SHP77 treated with DMSO at 0.1 percent for 48 hours (cell line): Measurements from ENCODE around the gene BSG.
"Not testable (repeated sequence)": the region's sequence is repeated elsewhere in the genome, so short reads cannot be mapped to it uniquely, and the experiment has no call there.

ENCODE experiments used
- DNase-seq: peaks from one replicate; lab custom pipeline; 2025; lab: John Stamatoyannopoulos, UW

Gene BSG

DNA sequence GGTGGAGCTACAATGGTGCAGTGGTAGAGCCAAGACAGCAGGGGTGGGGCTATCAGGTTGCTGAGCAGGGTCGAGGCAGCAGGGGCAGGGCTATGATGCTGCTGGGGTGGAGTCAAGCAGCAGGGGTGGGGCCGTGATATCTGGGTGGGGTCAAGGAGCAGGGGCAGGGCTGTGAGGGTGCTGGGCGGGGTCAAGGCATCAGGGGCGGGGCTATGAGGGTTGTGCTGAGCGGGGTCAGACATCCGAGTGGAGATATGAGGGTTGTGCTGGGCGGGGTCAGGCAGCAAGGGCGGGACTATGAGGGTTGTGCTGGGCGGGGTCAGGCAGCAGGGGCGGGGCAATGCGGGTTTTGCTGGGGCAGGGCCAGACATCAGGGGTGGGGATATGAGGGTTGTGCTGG, 32.0 kb downstream of the BSG start:
- DNase-seq = no peak

DNA sequence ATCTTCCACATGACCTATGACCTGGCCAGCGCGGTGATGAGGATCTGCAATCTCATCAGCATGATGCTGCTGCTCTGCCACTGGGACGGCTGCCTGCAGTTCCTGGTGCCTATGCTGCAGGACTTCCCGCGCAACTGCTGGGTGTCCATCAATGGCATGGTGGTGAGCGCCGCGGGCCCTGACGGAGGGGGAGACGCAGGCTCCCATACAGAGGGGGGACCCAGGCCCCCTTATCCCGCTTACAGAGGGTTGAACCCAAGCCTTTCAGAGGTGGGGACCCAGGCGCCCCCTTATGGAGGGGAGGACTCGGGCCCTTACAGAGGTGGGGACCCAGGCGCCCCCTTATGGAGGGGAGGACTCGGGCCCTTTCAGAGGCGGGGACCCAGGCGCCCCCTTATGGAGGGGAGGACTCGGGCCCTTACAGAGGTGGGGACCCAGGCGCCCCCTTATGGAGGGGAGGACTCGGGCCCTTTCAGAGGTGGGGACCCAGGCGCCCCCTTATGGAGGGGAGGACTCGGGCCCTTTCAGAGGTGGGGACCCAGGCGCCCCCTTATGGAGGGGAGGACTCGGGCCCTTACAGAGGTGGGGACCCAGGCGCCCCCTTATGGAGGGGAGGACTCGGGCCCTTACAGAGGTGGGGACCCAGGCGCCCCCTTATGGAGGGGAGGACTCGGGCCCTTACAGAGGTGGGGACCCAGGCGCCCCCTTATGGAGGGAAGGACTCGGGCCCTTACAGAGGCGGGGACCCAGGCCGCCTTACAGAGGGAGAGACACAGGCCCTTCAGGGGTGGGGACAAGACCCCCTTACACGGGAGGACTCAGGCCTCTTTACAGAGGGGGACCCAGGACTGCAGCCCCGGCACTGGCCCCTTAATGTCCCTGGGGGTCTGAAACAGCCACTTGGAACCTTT, 32.9 kb downstream of the BSG start:
- not testable (repeated sequence) for DNase-seq

DNA sequence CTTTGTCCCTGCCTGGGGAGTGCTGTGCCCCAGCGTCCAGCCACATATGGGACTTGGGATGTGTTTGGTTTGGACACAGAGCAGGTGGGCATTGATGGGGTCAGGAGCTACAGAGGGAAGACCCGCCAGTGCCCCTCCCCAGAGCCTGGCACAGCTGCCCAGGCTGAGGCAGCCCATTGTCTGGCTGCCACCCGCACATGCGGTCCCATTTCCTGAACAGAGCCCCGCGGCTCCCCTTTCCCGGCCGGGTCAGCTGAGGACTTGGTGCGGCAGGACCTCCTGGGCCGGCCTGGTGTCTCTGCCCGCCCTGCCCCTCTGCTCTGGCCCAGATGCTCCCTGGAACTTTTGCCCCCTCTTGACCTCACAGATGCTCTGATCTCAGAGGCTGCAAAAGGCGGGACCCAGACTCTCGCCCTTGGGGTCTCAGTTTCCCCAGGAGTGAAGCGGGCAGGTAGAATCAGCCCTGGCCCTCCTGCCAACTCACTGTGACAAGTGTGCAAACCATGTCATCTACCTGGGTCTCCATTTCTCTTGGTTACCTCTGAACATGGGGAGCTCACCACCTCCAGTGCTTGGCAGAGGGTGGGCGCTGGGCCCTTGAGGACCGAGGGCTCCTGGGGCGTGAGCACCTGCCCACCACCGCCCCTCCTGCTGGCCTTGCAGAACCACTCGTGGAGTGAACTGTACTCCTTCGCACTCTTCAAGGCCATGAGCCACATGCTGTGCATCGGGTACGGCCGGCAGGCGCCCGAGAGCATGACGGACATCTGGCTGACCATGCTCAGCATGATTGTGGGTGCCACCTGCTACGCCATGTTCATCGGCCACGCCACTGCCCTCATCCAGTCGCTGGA, 35.1 kb downstream of the BSG start:
- no peak for DNase-seq

DNA sequence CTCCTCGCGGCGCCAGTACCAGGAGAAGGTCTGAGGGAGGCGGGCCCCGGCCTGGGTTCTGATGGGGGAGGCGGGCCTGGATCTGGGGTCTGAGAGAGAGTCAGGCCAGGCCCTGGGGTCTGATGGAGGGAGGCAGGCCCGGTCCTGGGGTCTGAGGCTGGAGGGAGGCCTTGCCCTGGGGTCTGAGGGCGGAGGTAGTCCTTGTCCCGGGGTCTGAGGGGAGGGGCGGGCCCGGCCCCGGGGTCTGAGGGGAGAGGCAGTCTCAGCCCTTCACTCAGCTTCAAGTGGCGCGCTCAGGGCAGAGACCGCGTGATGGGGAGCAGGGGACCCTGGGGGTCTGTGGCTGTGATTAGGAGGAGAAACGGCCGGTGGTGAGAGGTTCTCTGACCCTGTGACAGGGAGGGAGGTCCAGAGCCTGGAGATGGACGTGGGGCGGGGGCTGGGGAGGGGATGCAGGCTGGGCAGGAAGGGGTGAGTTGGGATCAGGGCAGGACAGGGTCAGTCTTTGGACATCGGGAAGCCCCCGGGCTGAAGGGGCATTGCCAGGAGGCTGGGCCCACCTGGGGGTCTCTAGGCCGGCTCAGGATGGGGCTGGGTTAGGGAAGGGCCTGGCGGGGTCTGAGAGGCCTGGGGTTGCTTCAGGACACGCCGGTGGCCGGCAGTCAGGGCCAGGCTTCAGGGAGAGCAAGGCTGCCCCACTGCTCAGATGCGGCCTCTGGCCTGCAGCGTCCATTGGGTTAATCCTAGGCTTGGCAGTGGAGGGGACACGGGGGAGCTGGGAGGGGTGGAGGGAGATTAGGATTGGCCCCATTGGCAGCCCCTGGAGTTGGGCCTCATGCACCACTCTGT, 36.0 kb downstream of the BSG start:
- no peak for DNase-seq

DNA sequence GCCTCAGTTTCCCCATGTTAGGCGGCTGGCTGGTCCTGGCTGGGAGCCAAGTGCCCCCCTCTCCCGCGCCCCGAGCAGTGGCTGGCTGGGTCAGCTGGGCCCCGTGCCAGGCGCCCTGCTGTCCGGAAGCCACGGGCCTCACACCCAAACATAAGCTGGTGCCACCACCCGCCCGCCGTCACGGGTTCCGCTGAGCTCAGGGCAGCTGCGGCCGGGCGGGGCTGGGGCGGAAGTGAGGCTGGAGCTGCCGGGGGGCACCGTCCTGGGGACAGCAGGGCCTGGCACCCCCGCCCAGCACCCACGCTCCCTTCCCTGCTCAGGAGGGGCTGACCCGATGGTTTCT, 36.6 kb downstream of the BSG start:
- no peak for DNase-seq

DNA sequence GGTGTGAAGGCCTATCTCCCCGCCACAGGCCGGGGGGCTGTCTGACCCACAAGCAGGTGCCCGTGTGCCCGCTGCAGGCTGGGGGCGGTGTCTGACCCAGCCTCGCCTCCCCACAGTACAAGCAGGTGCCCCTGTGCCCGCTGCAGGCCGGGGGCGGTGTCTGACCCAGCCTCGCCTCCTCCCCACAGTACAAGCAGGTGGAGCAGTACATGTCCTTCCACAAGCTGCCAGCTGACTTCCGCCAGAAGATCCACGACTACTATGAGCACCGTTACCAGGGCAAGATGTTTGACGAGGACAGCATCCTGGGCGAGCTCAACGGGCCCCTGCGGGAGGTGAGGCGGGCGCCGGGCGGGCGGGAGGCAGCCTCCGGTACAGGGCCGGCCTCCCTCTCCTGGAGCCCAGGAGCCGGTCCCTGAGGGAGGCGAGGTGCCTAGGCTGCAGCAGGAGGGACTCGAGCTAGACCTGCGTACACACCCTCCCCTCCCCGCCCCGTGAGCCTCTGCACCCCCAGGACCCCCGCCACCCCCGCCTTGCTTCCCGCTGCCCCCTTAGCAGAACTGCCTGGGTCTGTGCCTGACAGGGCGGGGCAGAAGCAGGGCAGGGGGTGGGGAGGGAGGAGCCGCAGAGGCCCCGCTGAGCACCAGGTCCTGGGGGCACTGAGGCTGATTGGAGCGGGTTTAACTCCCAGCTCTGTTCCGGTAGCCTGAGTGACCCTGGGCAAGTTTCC, 37.8 kb downstream of the BSG start:
- peak; percentile 69 for DNase-seq

DNA sequence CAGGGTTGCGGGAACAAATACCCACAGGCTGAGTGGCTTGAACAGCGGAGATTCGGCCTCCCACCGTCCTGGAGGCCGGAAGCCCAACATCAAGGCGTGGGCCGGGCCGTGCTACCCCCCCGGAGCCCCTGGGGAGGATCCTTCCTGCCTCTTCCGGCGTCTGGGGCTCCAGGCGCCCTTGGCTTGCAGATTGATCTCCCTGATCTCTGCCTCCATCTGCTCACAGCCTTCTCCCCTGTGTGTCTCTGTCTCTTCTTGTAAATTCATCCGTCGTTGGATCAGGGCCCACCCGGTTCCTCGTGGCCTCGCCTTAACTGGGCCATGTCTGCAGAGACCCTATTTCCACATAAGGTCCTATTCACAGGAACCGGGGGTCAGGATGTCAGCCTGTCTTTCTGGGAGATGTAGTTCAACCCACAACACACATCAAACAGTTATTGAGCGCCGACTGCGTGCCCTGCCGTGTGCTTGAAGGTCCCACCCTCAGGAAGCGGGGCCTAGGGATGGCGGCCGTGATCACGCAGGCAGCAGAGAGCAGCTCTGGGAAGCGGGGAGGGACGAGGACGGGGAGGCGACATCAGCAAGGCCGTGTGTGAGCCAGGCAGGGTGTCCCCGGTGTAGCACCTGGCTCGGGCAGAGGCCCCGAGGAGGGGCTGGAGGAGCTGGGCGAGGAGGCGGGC, 38.5 kb downstream of the BSG start:
- DNase-seq = no peak

DNA sequence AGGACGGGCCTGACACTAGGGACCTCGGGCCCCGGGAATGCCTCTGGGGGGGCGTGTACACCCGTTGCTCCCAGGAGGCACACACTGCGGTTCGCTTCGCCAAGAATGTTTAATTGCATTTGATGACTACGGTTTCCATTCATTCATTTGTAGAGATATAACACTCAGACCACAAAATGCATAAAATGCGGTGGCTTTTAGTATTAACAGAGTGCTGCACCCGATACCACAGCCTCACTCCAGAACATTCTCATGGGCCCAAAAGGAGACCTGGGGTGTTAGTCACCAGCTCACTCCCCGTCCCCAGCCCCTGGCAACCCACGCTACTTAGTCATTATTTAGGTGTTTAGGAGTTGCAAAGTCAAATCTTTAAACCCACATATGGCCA, 39.1 kb downstream of the BSG start:
- no peak for DNase-seq

DNA sequence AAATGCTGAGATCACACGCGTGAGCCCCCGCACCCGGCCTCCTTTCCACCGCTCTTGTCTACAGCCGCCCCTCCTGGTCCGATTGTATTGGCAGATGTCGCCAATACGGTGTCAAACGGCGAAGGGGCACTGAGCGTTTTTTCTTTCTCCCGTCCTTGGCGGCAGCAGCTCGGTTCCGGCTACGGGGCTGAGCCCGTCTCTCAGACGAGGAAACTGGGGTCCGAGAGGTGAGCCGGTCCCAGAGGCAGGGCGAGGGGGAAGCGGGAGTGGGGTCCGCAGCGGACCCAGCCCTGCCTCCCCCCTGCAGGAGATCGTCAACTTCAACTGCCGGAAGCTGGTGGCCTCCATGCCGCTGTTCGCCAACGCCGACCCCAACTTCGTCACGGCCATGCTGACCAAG, 40.5 kb downstream of the BSG start:
- no peak for DNase-seq

DNA sequence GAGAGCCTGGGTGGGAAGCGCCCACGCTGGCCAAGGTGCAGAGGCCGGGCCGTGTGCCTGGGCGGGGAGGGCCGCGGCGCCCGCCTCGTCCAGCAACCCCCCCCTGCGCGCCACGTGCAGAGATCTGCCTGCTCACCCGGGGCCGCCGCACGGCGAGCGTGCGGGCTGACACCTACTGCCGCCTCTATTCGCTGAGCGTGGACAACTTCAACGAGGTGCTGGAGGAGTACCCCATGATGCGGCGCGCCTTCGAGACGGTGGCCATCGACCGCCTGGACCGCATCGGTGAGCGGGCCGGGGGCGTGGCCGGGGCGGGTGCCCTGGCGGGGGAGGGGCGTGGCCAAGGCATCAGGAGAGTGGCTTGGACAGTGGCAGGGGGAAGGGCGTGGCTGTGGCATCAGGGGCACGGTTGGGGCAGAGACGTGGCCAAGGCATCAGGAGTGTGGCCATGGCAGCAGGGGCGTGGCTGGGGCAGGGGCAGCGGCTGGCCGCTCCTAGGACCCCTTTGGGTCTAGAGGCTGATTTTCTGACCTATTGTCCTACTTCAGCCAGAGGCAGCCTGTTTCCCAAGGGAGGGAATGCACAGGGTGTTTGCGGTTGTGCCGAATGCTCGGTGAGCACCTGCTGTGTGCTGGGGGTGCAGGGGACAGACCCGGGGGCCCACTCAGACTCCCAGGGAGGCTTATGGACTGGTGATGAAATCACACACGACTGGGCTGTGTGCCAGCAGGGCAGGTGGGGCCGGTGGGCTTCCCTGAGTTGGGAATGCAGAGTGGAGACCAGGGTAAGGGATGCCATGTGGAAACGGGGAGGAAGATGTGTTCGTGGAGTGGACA, 41.6 kb downstream of the BSG start:
- no peak for DNase-seq

DNA sequence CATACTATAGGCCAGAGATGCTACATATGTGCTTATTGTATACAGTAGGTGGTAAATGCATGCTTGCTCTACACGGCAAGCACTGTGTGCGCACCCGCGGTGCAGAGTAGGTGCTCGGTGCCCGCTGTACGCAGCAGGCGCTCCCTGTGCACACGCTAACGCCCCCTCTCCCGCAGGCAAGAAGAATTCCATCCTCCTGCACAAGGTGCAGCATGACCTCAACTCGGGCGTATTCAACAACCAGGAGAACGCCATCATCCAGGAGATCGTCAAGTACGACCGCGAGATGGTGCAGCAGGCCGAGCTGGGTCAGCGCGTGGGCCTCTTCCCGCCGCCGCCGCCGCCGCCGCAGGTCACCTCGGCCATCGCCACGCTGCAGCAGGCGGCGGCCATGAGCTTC, 43.2 kb downstream of the BSG start:
- DNase-seq = no peak

DNA sequence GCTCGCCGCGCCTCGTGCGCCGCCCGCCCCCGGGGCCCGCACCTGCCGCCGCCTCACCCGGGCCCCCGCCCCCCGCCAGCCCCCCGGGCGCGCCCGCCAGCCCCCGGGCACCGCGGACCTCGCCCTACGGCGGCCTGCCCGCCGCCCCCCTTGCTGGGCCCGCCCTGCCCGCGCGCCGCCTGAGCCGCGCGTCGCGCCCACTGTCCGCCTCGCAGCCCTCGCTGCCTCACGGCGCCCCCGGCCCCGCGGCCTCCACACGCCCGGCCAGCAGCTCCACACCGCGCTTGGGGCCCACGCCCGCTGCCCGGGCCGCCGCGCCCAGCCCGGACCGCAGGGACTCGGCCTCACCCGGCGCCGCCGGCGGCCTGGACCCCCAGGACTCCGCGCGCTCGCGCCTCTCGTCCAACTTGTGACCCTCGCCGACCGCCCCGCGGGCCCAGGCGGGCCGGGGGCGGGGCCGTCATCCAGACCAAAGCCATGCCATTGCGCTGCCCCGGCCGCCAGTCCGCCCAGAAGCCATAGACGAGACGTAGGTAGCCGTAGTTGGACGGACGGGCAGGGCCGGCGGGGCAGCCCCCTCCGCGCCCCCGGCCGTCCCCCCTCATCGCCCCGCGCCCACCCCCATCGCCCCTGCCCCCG, 43.8 kb downstream of the BSG start:
- no peak for DNase-seq

DNA sequence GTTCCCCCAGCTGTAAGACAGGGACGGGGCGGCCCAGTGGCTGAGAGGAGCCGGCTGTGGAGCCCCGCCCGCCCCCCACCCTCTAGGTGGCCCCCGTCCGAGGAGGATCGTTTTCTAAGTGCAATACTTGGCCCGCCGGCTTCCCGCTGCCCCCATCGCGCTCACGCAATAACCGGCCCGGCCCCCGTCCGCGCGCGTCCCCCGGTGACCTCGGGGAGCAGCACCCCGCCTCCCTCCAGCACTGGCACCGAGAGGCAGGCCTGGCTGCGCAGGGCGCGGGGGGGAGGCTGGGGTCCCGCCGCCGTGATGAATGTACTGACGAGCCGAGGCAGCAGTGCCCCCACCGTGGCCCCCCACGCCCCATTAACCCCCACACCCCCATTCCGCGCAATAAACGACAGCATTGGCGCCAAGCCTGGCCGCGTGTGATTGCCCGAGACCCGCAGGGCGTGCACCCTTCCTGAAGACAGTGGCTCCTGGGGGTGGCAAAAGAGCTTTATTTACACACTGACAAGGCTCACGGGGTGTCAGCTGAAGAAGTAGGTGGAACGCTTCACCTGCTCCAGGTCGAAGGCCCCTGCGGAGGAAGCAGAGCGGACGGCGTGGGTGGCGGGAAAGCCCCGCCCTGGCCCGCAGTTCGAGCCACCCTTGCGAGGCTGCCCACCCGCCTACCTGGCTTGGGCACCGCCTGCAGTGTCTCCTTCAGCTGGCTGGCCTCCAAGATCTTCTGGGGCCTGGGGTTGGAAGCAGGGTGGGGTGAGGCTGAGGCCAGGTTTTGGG, 44.5 kb downstream of the BSG start:
- DNase-seq = no peak

DNA sequence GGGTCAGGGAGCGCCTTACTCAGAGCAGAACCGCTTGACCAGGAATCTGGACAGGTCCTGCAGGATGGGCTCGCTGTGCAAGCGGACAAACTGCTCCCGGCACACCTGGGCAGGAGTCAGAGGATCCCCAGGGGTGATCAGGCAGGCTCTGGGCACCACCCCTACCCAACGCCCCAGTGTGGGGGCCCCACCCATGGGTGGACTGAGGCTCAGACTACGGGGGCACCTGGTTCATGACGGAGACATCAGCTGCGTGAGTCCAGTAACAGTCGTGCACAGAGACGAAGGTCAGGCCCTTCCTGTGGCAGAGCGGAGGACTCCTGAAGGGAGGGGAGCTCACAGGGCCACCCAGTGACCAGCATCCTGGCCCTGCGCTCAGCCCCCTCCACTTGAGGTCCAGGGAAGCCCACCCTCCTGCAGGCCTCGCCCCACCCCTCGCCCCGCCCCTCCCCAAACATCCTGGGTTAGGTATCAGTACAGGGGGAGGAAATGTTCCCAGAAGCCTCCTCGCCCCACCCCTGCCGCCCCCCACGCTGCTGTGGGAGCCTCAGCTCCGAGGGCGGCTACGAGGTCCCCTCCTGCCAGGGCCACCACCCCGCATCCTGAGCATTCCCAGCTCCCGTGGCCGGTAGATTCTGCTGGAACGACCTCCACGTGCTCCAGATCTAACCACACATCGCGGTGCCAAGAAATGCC, 45.3 kb downstream of the BSG start:
- DNase-seq = no peak

DNA sequence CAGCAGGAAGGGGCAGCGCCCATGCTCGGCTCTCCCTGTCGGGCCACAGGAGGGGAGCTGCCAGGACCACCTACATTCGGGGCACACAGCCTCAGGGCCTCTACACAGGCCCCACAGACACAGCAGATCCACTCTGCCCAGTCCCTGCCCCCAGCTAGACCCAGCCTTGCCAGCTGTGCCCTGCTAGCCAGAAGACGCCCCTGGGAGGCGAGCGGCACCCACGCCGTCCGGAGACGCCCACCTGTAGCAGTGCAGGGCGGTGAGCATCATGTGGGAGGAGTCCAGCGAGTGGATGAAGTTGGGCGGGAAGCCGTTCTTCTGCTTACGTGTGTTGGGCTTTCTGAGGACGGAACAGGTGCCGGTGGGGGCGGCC, 45.8 kb downstream of the BSG start:
- DNase-seq = no peak

DNA sequence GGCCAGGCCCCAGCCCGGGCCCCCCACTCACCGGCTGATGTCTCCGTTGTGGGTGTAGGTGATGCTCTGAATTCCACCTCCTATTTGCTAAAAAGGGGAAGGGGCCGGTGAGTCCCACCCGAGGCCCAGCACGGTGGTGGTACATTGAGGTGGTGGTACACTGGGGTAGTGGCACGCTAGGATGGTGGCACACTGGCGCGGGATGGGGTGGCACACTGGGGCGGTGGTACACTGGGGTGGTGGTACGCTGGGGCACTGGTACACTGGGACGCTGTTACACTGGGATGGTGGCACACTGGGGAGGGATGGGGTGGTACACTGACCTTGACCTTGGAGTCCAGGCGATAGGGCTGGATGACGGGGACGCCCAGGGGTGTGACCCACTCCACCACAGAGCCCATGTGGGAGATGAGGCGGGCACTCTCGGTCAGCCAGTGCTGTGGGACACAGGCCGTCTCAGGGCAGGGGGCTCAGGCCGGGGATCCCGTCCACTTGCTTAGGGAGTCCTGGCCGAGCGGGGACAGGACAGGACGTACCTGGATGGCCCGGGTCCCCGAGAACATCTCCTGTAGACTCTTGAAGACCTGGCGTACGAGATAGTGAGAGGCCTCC, 46.4 kb downstream of the BSG start:
- DNase-seq = no peak

DNA sequence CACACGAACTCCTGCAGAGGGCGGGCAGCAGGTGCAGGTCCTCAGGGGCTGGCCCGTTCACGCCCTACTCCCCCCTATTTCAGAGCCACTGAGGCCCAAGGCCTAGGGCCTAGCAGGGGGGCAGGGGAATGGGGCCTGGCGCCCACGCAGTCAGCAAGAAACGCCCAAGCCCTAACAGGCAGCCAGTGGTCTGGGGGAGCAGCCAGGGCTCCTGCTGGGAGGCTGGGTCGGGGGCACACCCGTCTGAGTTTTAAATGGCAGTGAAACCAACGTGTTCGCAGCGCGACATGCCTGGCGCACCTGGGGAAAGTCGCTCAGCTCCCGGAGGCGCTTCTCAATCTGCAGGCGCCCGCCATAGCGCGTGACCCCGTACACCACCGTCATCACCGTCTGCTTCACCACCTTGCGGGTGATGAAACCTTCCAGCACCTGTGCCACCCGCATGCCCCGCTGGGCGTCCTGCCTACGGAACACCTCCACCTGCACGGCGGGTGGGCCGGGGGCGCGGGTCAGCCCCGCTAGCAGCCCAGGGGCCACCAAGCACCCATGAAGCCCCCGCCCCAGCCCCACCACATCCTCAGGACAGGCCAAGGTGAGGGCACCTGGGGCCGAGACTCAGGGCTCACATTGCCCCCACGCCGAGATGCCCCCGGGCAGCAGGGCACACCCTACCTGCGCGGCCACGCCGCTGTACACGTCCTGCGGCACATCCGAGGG, 47.0 kb downstream of the BSG start:
- DNase-seq = no peak
